Measurements from ENCODE around the gene BLVRB. TPM values are rescaled to one million over a fixed set of nuclear protein-coding genes. Genes with fewer than 3 reads are reported as not detected.
"Not testable (repeated sequence)": the region's sequence is repeated elsewhere in the genome, so short reads cannot be mapped to it uniquely, and the experiment has no call there.

BLVRB gene
- total and polyA plus RNA-seq, 9 donors = 16.8 to 135 (median 75.5) TPM

GRCh38 chr19:40489882-40490230 lies 24.3 kb upstream of the BLVRB start:
- Histone ChIP-seq H3K27me3 (no peaks in the 10 kb centered on the region), H3K4me3 (no peak overlapping the region), H3K4me1 (ENCODE audit: insufficient read depth) (no peaks in the 10 kb centered on the region), H3K36me3 (no peaks in the 10 kb centered on the region), H3K27ac (no peak overlapping the region), H3K9me3 (no peaks in the 10 kb centered on the region)
- no peak for TF ChIP-seq CTCF (IDR thresholded peaks at IDR 0.05)
- TF ChIP-seq POLR2A (IDR thresholded peaks at IDR 0.05) = no peak
- TF ChIP-seq EP300 (IDR thresholded peaks at IDR 0.05) = no peak
- WGBS, 3 donors = 68 to 78% (median 72%) methylated on average over 25 of the region's 25 CpGs
- intact Hi-C loops (cut with DNase I) = no loop called here
- DNase-seq = no peak

GRCh38 chr19:40486017-40486416 lies 20.5 kb upstream of the BLVRB start:
- no peaks in the 10 kb centered on the region for H3K36me3 ChIP-seq
- H3K9me3 ChIP-seq = no peaks in the 10 kb centered on the region
- TF ChIP-seq EP300 (IDR thresholded peaks at IDR 0.05) = no peak
- TF ChIP-seq POLR2A (IDR thresholded peaks at IDR 0.05) = no peak
- TF ChIP-seq CTCF (IDR thresholded peaks at IDR 0.05) = no peak
- 94 to 96% (median 95%) methylated on average over 3 of the region's 3 CpGs for WGBS, 3 donors
- H3K27me3 ChIP-seq = no peaks in the 10 kb centered on the region
- no peaks in the 10 kb centered on the region for H3K4me1 ChIP-seq (ENCODE audit: insufficient read depth)
- no peak overlapping the region for H3K4me3 ChIP-seq
- no peak for DNase-seq
- H3K27ac ChIP-seq = no peak overlapping the region
- intact Hi-C loops (cut with DNase I) = no loop called here

- H3K4me3 ChIP-seq; H3K9me3 ChIP-seq; DNase-seq; H3K36me3 ChIP-seq; H3K4me1 ChIP-seq (ENCODE audit: insufficient read depth); H3K27me3 ChIP-seq; H3K27ac ChIP-seq; intact Hi-C loops (cut with DNase I): not testable (repeated sequence)
- WGBS, 3 donors = 92% methylated on average over 15 of the region's 15 CpGs
Measured at GRCh38 chr19:40475878-40476644, 10.5 kb upstream of the BLVRB start.

- no peak for DNase-seq
- Histone ChIP-seq H3K27ac (no peak overlapping the region), H3K36me3 (no peaks in the 10 kb centered on the region), H3K4me3 (no peak overlapping the region), H3K27me3 (no peaks in the 10 kb centered on the region), H3K4me1 (ENCODE audit: insufficient read depth) (no peaks in the 10 kb centered on the region), H3K9me3 (no peaks in the 10 kb centered on the region)
- WGBS, 3 donors = 90 to 97% (median 92%) methylated on average over 4 of the region's 4 CpGs
- TF ChIP-seq EP300 (IDR thresholded peaks at IDR 0.05) = no peak
- TF ChIP-seq POLR2A (IDR thresholded peaks at IDR 0.05) = no peak
- TF ChIP-seq CTCF (IDR thresholded peaks at IDR 0.05) = no peak
- intact Hi-C loops (cut with DNase I) = no loop called here
Measured at GRCh38 chr19:40474737-40475136, 9.2 kb upstream of the BLVRB start.

- TF ChIP-seq CTCF (IDR thresholded peaks at IDR 0.05) = no peak
- no peak for TF ChIP-seq EP300 (IDR thresholded peaks at IDR 0.05)
- TF ChIP-seq POLR2A (IDR thresholded peaks at IDR 0.05) = no peak
- Histone ChIP-seq H3K27me3 (no peaks in the 10 kb centered on the region), H3K36me3 (no peaks in the 10 kb centered on the region), H3K27ac (no peak overlapping the region), H3K4me3 (no peak overlapping the region), H3K9me3 (no peaks in the 10 kb centered on the region), H3K4me1 (ENCODE audit: insufficient read depth) (no peaks in the 10 kb centered on the region)
- no peak for DNase-seq
- WGBS, 3 donors = 86 to 92% (median 90%) methylated on average over 13 of the region's 13 CpGs
- intact Hi-C loops (cut with DNase I) = no loop called here
Measured at GRCh38 chr19:40472516-40472915, 7.0 kb upstream of the BLVRB start.
